Brain pericyte (primary cell): ENCODE data around the gene PTPN18.
"Not testable (repeated sequence)": the region's sequence is repeated elsewhere in the genome, so short reads cannot be mapped to it uniquely, and the experiment has no call there.

ENCODE experiments used
- DNase-seq: peaks from one replicate; pipeline ENCODE4 v3.0.0-alpha.2; 2012; ENCODE audit warnings: low read depth, low spot score

Gene PTPN18

GRCh38 chr2:130381145-130381544, 25.3 kb downstream of the PTPN18 start:
- no peak for DNase-seq

- DNase-seq: no peak
Measured at GRCh38 chr2:130381619-130382018, 25.8 kb downstream of the PTPN18 start.

- no peak for DNase-seq
Measured at GRCh38 chr2:130382313-130382917, 26.6 kb downstream of the PTPN18 start.

- DNase-seq: no peak
Measured at GRCh38 chr2:130385709-130386108, 29.9 kb downstream of the PTPN18 start.

GRCh38 chr2:130387071-130387400, 31.2 kb downstream of the PTPN18 start:
- DNase-seq: no peak

GRCh38 chr2:130387804-130388203, 31.9 kb downstream of the PTPN18 start:
- DNase-seq: no peak

GRCh38 chr2:130388221-130388907, 32.5 kb downstream of the PTPN18 start:
- DNase-seq: no peak

- DNase-seq: no peak
Measured at GRCh38 chr2:130389358-130389757, 33.5 kb downstream of the PTPN18 start.

- no peak for DNase-seq
Measured at GRCh38 chr2:130389783-130390182, 33.9 kb downstream of the PTPN18 start.

GRCh38 chr2:130390460-130391057, 34.7 kb downstream of the PTPN18 start:
- DNase-seq: no peak

GRCh38 chr2:130391058-130391871, 35.4 kb downstream of the PTPN18 start:
- no peak for DNase-seq

- no peak for DNase-seq
Measured at GRCh38 chr2:130391872-130392670, 36.2 kb downstream of the PTPN18 start.

- no peak for DNase-seq
Measured at GRCh38 chr2:130393318-130393910, 37.6 kb downstream of the PTPN18 start.

- not testable (repeated sequence) for DNase-seq
Measured at GRCh38 chr2:130406280-130406679, 50.4 kb downstream of the PTPN18 start.

GRCh38 chr2:130416693-130417092, 60.8 kb downstream of the PTPN18 start:
- not testable (repeated sequence) for DNase-seq

GRCh38 chr2:130418845-130419244, 63.0 kb downstream of the PTPN18 start:
- not testable (repeated sequence) for DNase-seq
